Pancreas (tissue), 10 donors: ENCODE results near the gene NCF4. TPM values are rescaled to one million over a fixed set of nuclear protein-coding genes. Genes with fewer than 3 reads are reported as not detected.

Experiments
- ATAC-seq, 4 donors: fragments of 200-7000 bp; cut with Tn5 transposase; one replicate each; pipeline versions ENCODE4 v1.8.0 to v1.9.1; 2020; ENCODE audit warnings: mild to moderate bottlenecking in 4 of 4, moderate library complexity in 4 of 4
- DNase-seq, 6 donors: peaks; one replicate each; pipeline ENCODE4 v3.0.0-alpha.2; 2020
- FAIRE-seq: peaks from 2 replicates; lab custom pipeline; 2012; peaks lifted over from hg19 to GRCh38; lab: Jason Lieb, UNC
- H3K27ac ChIP-seq, 4 donors: fragments of 200-600 bp; sonication (generic); 1 replicate in 3 of 4; 2 replicates in 1 of 4; pipeline versions ENCODE4 v1.5.0 to v1.8.0; 2020
- H3K27me3 ChIP-seq, 4 donors: fragments of 200-600 bp; one replicate each; pipeline ENCODE4 v1.8.0; 2021
- H3K36me3 ChIP-seq, 3 donors: fragments of 200-600 bp; sonication (generic) in 1 of 3; one replicate each; pipeline versions ENCODE4 v1.5.0 to v1.8.0; 2020 to 2021
- H3K4me1 ChIP-seq, 3 donors: fragments of 200-600 bp; one replicate each; pipeline ENCODE4 v1.8.0; 2021
- H3K4me3 ChIP-seq, 4 donors: fragments of 200-600 bp; sonication (generic) in 2 of 4; one replicate each; pipeline versions ENCODE4 v1.5.0 to v1.8.0; 2020 to 2021
- H3K9me3 ChIP-seq, 4 donors: fragments of 200-600 bp; one replicate each; pipeline ENCODE4 v1.8.0; 2021
- CTCF ChIP-seq, 4 donors: fragments of 200-600 bp; sonication (generic) in 3 of 4; IDR thresholded peaks; one replicate each; pipeline versions ENCODE4 v1.5.0 to v1.8.0; 2021; ENCODE audit warnings: antibody characterized with exemption in 4 of 4
- WGBS, 2 donors: extraction: QIAGEN DNeasy Blood & Tissue Kit; methylation state at CpG; one replicate each; pipeline ENCODE4 v1.1.7; 2013; 5-methylcytosine and 5-hydroxymethylcytosine counted together
- intact Hi-C, 3 donors: fragments of 100-400 bp; cut with DNase I; formaldehyde crosslinking; loops; one replicate each; pipeline versions ENCODE4 v1.11.1 to v1.14.2; 2022
- polyA plus RNA-seq, 2 donors: library from polyadenylated mRNA; stranded (reverse); fragments of 200-250 nt; gene quantifications; one replicate each; pipeline ENCODE4 v1.2.3, GENCODE V29; 2013
- total RNA-seq, 6 donors: library from RNA; stranded (reverse); fragmentation: NEBNext Ultra II Directional in 4 of 6; extraction: Animal tissue kit (Norgen Biotek cat#: 25700) in 4 of 6; gene quantifications; one replicate each; pipeline versions ENCODE4 v1.2.1 to v1.2.4, GENCODE V29; 2021 to 2023
- donor health status: healthy with polysubstance abuse.
- donor health status: DM: no; HTN: no; CAD: no; lungs with moderate emphysema.
- donor health status: DM: no; HTN: no; CAD: no.
- donor health status: control.
- donor health status: control.
- donor health status: Bipolar disorder and iron deficiency.
- donor health status: DM: yes; HTN: yes; CAD: no.
- donor health status: DM: no; HTN: no; CAD: no.
- donor health status: DM: no; HTN: no; CAD: no.
- donor health status: DM: yes; HTN: yes; CAD: no.

Gene NCF4
- total and polyA plus RNA-seq, 8 donors, result 0.32 to 7.1 (median 3.2) TPM

- ATAC-seq (no peak), FAIRE-seq (no peak), DNase-seq (no peak)
- TF ChIP-seq CTCF (IDR thresholded peaks at IDR 0.05), result no peak
- intact Hi-C loops, result no loop called here
- H3K4me1 ChIP-seq, result peaks cover 0 to 2% (median 0%) of the 10 kb centered on the region in 3 donors
- H3K27me3 ChIP-seq, result no peaks in the 10 kb centered on the region
- 13 to 14% methylated on average over 13 of the region's 13 CpGs for WGBS, 2 donors
- H3K36me3 ChIP-seq, result no peaks in the 10 kb centered on the region
- no peaks in the 10 kb centered on the region for H3K9me3 ChIP-seq
- no peak overlapping the region for H3K4me3 ChIP-seq
- H3K27ac ChIP-seq, result no peak overlapping the region
These were observed 4.5 kb downstream of the NCF4 start for GRCh38 chr22:36865346-36865745.

- FAIRE-seq (no peak), ATAC-seq (no peak), DNase-seq (no peak)
- Histone ChIP-seq H3K27ac (no peak overlapping the region), H3K4me3 (no peak overlapping the region), H3K36me3 (no peaks in the 10 kb centered on the region), H3K27me3 (no peaks in the 10 kb centered on the region), H3K9me3 (no peaks in the 10 kb centered on the region), H3K4me1 (peaks cover 0 to 2% (median 0%) of the 10 kb centered on the region in 3 donors)
- intact Hi-C loops, result no loop called here
- 59 to 62% methylated on average over 5 of the region's 5 CpGs for WGBS, 2 donors
- TF ChIP-seq CTCF (IDR thresholded peaks at IDR 0.05), result no peak
These were observed 6.9 kb downstream of the NCF4 start for GRCh38 chr22:36867695-36868094.

GRCh38 chr22:36868546-36869181, 7.9 kb downstream of the NCF4 start:
- H3K9me3 ChIP-seq, result no peaks in the 10 kb centered on the region
- FAIRE-seq (no peak), DNase-seq (no peak), ATAC-seq (no peak)
- no peak overlapping the region for H3K4me3 ChIP-seq
- H3K4me1 ChIP-seq, result no peaks in the 10 kb centered on the region
- no peaks in the 10 kb centered on the region for H3K27me3 ChIP-seq
- no peak overlapping the region for H3K27ac ChIP-seq
- intact Hi-C loops, result no loop called here
- H3K36me3 ChIP-seq, result no peaks in the 10 kb centered on the region
- no peak for TF ChIP-seq CTCF (IDR thresholded peaks at IDR 0.05)
- whole genome bisulfite sequencing, 2 donors, result 52 to 61% methylated on average over 5 of the region's 5 CpGs

GRCh38 chr22:36870250-36870649, 9.4 kb downstream of the NCF4 start:
- DNase-seq (no peak), FAIRE-seq (no peak), ATAC-seq (no peak)
- peaks cover 0 to 4% (median 0%) of the 10 kb centered on the region in 3 donors for H3K4me1 ChIP-seq
- intact Hi-C loops, result loop anchor here in 1 of 3 donors (10.0 kb wide), 1 partner anchor 175 kb away; no protein-coding TSS in a partner anchor
- no peak overlapping the region for H3K4me3 ChIP-seq
- TF ChIP-seq CTCF (IDR thresholded peaks at IDR 0.05), result no peak
- H3K36me3 ChIP-seq, result no peaks in the 10 kb centered on the region
- H3K27ac ChIP-seq, result no peak overlapping the region
- H3K9me3 ChIP-seq, result no peaks in the 10 kb centered on the region
- 54 to 74% methylated on average over 14 of the region's 14 CpGs for WGBS, 2 donors
- H3K27me3 ChIP-seq, result no peaks in the 10 kb centered on the region

GRCh38 chr22:36871669-36872081, 10.9 kb downstream of the NCF4 start:
- H3K4me3 ChIP-seq, result no peak overlapping the region
- no peak for TF ChIP-seq CTCF (IDR thresholded peaks at IDR 0.05)
- no peak for FAIRE-seq

More at GRCh38 chr22:36871669-36872081, 10.9 kb downstream of the NCF4 start:
- no peak for ATAC-seq
- Histone ChIP-seq H3K27me3 (no peaks in the 10 kb centered on the region), H3K27ac (no peak overlapping the region), H3K9me3 (no peaks in the 10 kb centered on the region), H3K4me1 (peaks cover 0 to 4% (median 0%) of the 10 kb centered on the region in 3 donors), H3K36me3 (no peaks in the 10 kb centered on the region)
- WGBS, 2 donors, result 58 to 63% methylated on average over 11 of the region's 11 CpGs
- intact Hi-C loops, result loop anchor here in 1 of 3 donors (10.0 kb wide), 1 partner anchor 173 kb away; no protein-coding TSS in a partner anchor
- no peak for DNase-seq
